NT2/D1 (cell line): ENCODE measurements around the gene FBXW8.

Experiments
- SUZ12 ChIP-seq: IDR thresholded peaks from 2 replicates; pipeline ENCODE4 v1.6.1; 2011; ENCODE audit not compliant: insufficient read length, insufficient read depth; ENCODE audit errors: extremely low read depth
- ZNF274 ChIP-seq: IDR thresholded peaks from 2 replicates; pipeline ENCODE4 v1.6.1; 2011; ENCODE audit warnings: mild to moderate bottlenecking, low read depth, low read length

DNA sequence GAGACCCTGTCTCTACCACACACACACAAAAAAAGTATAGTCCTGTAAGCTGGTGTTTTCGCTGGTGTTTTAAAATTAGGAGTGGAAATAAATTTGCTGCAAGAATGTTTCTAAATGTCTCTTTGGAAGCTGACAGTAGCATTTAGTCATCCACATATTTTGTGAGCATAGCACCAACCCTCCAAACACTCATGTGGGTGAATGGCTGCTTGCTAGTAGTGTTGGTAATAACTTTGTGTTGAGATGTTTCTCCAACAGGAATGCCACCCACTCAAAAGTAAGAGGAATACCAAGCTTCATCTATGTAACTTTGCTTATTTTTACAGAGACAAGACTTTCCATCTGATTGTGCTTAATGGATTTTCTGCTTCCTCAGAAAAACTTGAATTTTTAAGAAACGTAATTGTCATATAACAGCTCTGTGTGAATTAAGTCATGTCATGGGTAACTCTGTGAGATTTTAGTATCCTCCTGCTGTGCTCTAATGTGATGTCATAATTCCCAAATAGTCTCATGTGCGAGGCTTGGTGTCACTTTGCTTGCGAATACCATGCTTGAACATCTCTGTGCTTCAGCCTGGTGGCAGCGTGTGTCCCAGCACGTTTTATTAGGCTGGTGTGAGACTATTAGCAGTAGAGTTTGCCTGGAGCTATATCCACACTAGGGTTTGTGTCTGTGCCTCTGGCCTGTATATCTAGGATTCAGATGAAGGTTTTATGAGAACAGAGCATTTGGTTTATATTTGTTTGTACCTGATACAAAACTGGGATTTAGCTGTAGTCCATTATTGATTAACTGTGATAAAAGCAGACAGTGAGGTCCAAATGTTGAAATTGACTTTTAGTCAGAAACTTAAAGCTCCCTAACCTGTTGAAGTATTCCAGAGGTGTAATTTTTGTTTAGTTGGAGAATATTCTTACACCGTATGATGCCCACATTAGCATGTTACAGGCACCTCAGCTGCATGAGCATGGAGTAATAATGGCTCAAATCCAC lies 80.5 kb downstream of the FBXW8 start:
- TF ChIP-seq ZNF274 (no peak), SUZ12 (no peak)
